HG03108 (cell line): ENCODE measurements around the gene ESR1.
"Not testable (repeated sequence)": the region's sequence is repeated elsewhere in the genome, so short reads cannot be mapped to it uniquely, and the experiment has no call there.

Experiments
- ATAC-seq: cut with Tn5 transposase; IDR thresholded peaks from one replicate; pipeline ENCODE4 v1.9.1; 2021; ENCODE audit warnings: moderate library complexity; ENCODE audit not compliant: unreplicated experiment

The ESR1 gene

GRCh38 chr6:152050451-152051195 is 243.1 kb downstream of the ESR1 start:
- ATAC-seq: no peak

GRCh38 chr6:152052061-152052460 is 244.6 kb downstream of the ESR1 start:
- ATAC-seq: no peak

DNA sequence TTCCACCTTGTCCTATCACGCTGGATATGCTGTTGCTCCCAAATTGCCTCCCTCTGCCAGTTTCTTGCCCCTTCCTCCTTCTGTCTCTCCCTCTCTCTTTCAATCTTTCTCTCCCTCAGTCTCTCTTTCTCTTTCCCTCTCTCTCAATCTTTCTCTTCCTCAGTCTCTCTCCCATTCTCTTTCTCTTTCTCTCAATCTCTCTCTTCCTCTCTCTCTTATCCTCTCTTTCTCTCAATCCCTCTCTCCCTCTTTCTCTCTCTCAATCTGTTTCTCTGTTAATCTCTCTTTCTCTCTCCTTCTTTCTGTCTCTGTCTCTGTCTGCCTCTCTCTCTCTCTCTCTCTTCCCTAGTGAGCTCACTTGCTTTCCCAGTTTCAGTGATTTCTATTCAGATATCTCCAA is 245.8 kb downstream of the ESR1 start:
- ATAC-seq: no peak

DNA sequence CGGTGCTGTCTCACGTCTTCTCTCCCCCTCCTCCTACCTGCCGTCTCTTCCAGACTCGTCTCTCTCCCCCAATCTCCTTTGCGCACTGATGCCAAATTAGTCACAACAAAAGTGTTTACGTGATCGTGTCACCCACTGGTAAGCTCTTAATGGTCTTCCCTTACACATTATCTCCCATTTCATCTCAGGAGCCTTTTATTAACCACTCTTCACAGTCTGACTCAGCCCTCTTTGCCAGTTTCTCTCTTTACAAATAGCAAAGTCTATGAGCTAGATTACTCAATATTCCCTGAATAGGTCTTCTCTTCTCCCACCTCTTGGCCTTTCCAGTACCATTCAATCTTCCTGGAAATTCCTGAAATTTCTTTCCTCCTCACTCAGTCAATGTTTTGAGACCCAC is 247.0 kb downstream of the ESR1 start:
- no peak for ATAC-seq

GRCh38 chr6:152055517-152055916 is 248.0 kb downstream of the ESR1 start:
- ATAC-seq: no peak

DNA sequence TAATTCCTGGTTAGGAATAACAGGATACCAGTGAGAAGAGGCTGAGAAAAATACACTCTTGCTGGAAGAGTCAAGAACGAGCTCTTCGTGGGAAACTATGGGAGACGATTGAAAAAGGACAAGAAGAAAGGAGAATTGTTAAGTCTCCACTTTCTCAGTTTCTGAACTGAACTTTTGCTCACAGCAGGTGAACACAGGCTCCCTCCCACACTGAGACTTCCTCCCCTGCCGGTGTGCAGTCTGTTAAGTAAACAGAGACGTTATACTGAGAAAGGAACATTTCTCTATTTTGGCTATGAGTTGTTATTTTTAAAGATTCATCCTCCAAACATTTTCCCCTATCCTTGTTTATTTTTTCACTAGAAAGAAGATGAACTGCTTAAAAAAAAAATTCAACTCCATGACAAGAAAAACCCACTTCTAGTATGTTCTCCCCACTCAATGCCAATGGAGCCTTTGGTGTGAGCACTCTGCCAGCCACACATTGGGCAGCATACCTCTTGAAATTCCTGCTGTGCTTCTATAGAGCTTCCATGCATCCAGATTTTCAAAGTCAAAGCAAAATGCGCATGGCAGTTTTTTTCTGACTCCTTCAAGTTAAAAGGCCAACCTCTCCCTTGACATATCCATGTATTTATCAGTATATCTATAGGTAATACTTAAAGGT is 250.5 kb downstream of the ESR1 start:
- no peak for ATAC-seq

GRCh38 chr6:152059909-152060308 is 252.4 kb downstream of the ESR1 start:
- ATAC-seq: no peak

GRCh38 chr6:152062476-152062875 is 255.0 kb downstream of the ESR1 start:
- no peak for ATAC-seq

DNA sequence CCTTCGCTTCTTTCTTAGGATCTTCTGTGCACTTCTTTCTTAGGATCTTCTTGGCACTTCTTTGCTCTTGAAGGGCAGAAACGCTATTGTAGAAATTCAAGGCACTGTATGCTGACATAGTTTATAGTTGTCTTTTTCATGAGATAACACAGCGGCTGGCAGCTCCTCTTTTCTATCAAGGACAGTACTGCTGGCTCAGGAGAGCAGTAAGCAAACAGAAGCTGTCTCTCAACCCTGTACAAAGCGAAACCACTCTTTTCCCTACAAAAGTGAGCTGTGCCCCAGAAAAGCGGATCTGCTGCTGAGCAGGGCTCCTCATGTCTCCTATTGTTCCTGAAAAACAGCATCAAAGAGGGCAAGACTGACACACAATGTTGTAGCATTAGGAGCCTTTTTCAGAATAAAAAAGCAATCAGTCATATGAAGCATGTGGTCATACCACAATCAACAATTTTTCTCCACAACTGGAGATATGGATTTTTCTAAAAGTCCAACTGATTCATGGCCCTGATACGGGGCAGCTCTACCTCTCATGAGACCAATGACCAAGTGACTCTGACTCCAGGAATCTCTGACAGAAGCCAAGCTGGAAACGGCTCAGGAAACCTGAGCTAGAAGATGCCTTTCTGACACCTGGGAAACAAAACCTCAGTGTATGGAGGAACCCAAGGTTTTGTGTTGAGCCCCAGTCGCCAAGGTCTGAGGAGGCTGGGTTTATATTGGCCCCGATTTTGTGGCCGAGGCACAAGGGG is 255.9 kb downstream of the ESR1 start:
- no peak for ATAC-seq

DNA sequence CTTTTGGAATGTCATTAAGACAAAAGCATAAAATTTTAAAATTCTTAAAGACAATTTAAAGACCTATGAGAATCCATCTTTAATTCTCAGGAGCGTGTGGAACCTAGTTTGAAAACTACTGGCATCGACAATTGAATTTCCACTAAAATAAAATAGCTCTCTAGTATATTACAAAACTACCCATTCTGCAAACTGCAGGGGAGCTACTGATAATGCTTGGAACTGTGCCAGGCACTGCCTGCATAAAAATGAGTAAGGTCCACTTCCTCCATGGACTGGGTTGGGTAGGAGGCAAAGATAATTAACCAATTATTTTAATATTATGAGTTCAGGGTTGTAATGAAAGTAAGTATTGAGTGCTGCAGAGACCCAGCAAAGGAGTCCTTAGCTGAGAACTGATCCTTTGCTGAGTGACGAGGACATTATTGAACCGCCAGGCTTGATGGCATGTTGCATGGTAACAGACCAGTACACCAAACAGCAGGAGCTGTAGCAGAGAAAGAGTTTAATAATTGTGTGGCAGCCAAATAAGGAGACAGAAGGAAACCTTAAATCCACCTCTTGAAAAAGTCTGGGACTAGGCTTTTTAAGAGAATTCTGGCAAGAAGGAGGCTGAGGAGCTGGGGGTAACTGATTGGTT is 261.3 kb downstream of the ESR1 start:
- no peak for ATAC-seq

GRCh38 chr6:152070556-152070955 is 263.1 kb downstream of the ESR1 start:
- ATAC-seq: no peak

DNA sequence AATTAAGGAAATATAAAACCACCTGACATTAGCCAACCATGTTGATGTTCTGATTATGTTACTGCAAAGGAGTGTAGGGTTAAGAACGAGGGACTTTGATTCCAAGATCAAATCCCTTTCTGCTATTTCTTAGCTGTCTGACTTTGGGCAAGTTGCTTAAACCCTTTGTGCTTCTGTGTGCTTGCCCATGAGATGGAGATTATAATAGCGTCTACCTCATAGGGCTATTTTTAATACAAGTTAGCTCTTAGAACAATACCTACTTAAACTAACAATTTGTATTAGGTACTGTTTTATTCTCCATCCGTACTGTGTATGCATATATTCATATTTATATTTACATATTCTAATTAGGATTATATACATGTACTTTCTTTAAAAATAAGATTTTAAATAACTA is 263.8 kb downstream of the ESR1 start:
- ATAC-seq: no peak

DNA sequence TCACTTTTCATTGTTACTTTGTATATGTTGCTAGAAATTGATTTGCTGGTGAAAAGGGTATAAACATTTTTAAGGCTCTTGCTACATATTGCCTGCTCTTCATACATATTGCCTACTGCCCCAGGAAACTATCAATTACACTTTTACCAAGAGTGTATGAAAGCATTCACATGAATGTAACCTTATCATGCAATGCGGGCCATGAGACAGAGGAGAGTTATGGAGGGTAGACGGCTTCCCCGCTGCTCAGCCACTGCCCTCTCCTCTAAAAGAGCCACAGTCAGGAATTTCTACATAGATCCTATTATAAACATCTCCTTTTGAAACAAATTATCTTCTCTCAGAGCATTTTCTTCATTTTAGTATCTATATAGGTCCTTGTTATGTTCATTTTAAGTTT is 264.4 kb downstream of the ESR1 start:
- no peak for ATAC-seq

DNA sequence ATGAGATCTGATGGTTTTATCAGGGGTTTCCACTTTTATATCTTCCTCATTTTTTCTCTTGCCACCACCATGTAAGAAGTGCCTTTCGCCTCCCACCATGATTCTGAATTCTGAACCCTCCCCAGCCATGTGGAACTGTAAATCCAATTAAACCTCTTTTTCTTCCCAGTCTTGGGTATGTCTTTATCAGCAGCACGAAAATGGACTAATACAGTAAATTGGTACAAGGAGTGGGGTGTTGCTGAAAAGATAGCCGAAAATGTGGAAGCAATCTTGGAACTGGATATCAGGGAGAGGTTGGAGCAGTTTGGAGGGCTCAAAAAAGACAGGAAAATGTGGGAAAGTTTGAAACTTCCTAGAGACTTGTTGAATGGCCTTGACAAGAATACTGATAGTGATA is 268.8 kb downstream of the ESR1 start:
- not testable (repeated sequence) for ATAC-seq

- ATAC-seq: no peak
These were observed 270.5 kb downstream of the ESR1 start for GRCh38 chr6:152078001-152078400.

DNA sequence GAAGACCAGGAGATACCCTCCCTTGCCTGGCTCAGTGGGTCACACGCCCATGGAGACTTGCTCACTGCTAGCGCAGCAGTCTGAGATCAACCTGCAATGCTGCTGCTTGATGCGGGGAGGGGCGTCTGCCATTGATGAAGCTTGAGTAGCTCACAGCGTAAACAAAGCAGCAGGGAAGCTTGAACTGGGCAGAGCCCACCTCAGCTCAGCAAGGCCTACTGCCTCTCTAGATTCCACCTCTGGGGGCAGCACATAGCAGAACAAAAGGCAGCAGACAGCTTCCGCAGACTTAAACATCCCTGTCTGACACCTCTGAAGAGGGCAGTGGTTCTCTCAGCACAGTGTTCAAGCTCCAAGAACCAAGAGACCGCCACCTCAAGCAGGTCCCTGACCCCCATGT is 271.3 kb downstream of the ESR1 start:
- no peak for ATAC-seq

DNA sequence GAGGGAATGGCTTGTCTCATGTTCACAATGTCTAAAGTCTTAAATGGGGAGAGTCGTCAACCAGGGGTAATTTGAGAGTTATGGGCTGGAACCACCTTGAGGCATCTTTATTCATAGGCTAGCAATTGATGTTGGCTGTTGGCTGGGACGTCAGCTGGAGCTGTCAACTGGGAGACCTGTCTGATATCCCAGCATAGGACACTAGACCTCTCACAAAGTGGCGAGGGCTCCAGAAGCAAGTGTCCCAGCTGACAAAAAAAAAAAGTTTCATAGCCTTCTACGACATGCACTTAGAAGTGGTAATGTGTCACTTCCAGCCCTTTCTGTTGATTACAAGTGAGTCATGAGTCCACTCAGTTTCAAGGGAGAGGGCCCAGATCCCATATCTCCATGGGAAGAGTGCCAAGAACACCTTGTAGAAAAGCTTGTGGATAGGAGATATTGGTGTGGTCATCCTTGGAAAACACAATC is 278.0 kb downstream of the ESR1 start:
- no peak for ATAC-seq

DNA sequence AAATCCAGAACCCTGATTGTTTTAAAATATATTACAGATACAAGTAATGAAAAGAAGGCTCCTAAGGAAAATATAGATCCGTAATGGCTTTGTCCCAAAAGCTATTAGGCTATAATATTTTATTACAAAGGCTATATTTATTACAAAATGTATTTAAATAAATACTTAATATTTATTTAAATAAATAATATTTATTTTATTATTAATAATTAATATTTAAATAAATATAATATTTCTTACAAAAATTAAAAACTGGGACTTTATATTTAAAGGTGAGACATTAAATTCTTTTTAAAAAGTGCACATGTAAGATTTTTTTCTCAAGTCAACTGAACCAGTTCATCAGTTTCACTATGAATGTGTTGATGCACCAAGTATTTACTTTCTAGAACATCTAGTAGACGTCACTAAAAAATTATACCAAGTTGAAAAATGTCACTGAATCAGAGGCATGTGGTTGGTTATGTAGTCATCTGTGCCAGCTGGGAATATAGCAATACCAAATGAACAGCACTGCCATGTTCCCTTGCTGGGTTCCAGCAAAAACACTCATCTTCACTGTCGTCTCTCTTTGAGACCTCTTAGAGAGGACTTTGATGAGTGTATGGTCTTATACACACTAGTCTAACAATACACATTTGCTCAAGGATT is 278.9 kb downstream of the ESR1 start:
- ATAC-seq: no peak

DNA sequence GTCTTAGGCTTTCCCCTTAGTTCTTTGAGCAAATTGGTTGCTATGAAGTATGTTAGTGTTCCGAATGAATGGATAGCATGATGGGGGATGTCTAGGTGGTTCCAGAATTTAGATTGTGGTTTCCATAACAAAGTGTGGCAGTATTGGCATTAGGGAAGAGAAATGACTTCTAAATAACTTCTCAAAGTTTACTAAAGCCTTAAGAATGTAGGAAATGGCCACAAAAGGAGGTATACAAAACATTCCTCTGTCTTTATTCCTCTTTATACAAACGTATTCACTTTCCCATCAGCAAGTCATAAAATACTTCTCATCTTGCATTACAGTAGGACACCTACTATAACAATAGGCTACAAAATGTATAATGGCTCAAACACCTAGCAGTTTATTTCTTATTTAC is 279.6 kb downstream of the ESR1 start:
- ATAC-seq: no peak

DNA sequence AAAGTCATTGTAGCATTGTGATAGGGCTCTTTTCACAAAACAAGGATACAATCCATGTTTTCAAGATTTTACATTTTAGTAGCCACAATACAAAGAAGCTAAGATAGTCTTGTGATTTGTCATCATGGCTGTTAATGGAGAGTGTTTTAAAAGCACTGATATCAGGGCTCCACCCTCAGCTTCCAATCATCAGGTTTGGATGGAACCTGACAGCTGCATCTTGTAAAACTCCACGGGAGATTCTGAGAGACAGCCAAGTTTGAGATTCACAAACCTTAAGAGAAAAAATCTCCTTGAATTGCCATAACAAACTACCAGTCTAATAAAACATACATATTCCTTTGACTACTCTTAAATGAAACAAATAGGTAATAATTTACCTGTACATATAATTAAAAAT is 280.2 kb downstream of the ESR1 start:
- no peak for ATAC-seq

DNA sequence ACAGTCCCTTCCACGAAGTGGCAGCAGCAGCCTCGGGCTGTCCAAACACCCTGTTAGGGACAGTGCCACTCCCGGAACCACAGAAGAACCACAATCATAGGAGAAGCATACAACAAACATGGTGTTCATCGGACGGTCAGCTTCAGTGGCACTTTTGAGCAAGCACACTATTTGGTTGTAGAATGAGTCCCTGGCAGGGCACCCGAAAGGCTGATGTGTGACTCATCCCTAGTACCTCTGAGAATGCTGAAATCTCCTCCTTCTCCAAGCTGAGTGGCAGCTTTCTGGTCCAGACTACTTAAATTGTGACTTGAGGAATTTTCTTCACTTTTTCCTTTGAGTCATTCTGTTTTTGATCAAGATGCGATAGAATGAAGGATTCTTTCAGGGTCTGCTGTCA is 282.5 kb downstream of the ESR1 start:
- no peak for ATAC-seq
